Omental fat pad (tissue), 4 donors: ENCODE data around the gene ZNF346. TPM values are rescaled to one million over a fixed set of nuclear protein-coding genes. Genes with fewer than 3 reads are reported as not detected.

Source experiments
- ATAC-seq: fragments of 150-250 bp; one replicate; pipeline ENCODE4 v1.9.1; 2016; ENCODE audit warnings: mild to moderate bottlenecking, moderate library complexity; ENCODE audit not compliant: low FRiP score
- DNase-seq: peaks from one replicate; pipeline ENCODE4 v3.0.0-alpha.2; 2019; ENCODE audit warnings: low spot score
- total RNA-seq, 4 donors: library from RNA; depleted of rRNA; stranded (reverse); fragments of >200 nt; gene quantifications; one replicate each; pipeline ENCODE4 v1.1.0, GENCODE V29; 2016
- TF ChIP-seq, protein P1 (sequence below), 3 donors: fragments of 450-650 bp; IDR thresholded peaks; one replicate each; pipeline ENCODE4 v1.5.1; 2016 to 2017; ENCODE audit warnings: antibody characterized with exemption in 3 of 3, mild to moderate bottlenecking in 3 of 3, moderate library complexity in 2 of 3

Gene ZNF346
- total RNA-seq, 4 donors from 2014 or later: 8.3 to 17.7 (median 13.3) TPM

DNA sequence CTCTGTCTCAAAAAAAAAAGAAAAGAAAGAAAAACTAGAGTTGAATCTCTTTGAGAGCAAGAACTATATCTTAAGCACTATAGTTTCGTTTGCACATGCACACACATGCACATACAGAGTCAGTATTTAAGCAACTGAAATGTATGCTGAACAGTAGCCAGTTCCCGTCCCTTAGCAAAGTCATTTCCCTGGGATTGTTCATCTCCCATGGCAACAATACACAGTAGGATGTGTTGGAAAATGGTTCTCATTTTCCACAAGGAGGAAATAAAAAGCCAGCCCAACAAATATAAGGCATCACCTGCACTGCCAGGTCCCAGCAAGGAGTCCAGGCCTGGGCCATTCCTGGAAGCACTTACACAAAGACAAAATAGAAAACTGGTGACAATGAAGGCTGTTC, 4.2 kb upstream of the ZNF346 start:
- TF ChIP-seq, protein P1, sequence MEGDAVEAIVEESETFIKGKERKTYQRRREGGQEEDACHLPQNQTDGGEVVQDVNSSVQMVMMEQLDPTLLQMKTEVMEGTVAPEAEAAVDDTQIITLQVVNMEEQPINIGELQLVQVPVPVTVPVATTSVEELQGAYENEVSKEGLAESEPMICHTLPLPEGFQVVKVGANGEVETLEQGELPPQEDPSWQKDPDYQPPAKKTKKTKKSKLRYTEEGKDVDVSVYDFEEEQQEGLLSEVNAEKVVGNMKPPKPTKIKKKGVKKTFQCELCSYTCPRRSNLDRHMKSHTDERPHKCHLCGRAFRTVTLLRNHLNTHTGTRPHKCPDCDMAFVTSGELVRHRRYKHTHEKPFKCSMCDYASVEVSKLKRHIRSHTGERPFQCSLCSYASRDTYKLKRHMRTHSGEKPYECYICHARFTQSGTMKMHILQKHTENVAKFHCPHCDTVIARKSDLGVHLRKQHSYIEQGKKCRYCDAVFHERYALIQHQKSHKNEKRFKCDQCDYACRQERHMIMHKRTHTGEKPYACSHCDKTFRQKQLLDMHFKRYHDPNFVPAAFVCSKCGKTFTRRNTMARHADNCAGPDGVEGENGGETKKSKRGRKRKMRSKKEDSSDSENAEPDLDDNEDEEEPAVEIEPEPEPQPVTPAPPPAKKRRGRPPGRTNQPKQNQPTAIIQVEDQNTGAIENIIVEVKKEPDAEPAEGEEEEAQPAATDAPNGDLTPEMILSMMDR (IDR thresholded peaks at IDR 0.05): no peak
- ATAC-seq (no peak), DNase-seq (no peak)

DNA sequence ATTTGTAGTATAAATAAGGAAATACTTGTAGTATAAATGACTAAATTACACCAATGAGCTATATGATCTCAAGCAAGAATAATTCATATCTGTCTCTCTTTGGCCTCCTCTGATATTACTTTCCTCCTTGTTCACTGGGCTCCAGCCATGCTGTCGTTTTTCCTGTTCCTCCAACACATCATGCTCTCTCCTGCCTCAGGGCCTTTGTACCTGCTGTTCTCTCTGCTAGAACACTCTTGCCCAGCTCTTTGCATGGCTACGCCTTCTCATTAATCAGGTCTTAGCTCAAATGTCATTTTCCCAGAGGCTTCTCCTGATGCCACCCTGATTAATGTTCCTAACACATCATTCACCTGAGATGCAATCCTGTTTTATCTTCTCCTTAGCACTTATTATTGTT, 2.5 kb upstream of the ZNF346 start:
- ATAC-seq (no peak), DNase-seq (no peak)
- TF ChIP-seq, protein P1 (IDR thresholded peaks at IDR 0.05): no peak

DNA sequence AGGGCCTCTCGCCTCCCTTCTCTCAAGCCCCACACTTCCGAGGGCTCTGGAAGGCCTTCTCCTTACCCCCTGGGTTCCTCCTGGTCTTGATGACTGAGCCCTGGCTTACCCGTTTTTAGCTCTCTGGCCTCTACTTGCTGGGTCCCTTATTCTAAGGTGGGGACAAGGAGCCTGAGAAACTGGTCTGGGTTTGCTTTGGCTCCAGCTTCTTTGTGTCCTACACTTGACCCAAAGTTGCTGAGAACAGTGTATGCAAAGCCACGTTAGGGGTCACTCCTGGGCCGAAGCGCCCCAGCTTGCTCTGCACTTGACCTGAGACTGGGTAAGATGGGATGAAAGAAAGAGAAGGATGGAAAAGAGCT, 788 bp downstream of the ZNF346 start:
- DNase-seq (no peak), ATAC-seq (peak; percentile 48)
- TF ChIP-seq, protein P1 (IDR thresholded peaks at IDR 0.05): no peak

DNA sequence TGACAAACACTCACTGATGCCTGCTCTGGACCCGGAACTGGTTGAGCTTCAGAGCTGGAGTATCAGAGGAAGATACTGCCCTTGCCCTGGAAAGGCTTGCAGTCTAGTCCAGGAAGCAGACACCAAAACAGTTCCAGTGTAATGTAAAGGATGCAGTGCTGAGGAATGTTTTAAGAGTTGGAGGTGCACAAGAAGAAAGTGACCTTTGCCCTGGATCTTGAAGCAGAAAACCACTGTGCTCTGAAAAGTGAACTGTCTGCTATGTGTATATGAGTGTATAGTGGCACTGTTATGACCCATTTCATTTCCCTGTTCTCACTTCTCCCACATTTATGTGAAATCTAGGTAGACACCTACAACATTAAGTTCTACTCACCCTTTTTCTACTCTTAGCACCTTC, 2.1 kb downstream of the ZNF346 start:
- ATAC-seq (no peak), DNase-seq (no peak)
- TF ChIP-seq, protein P1 (IDR thresholded peaks at IDR 0.05): no peak

DNA sequence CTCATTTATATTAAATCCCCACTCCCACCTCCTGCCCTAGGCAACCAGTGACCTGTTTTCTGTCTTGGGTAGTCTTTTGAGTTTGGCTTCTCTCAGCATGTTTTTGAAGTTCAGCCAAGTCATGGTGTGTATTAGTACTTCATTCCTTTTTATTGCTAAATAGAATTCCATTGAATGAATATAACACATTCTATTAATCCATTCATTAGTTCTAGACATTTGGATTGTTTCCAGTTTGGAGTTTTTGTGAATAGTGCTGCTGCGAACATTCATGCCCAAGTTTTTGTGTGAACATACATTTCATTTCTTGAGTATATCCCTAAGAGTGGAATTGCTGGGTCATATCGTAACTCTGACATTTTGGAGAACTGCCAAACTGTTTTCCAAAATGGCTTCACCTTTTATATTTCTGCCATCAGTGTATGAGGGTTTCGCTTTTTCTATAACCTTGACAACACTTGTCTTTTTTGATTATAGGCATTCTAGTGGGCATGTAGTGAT, 2.7 kb downstream of the ZNF346 start:
- TF ChIP-seq, protein P1 (IDR thresholded peaks at IDR 0.05): no peak
- ATAC-seq (no peak), DNase-seq (no peak)

DNA sequence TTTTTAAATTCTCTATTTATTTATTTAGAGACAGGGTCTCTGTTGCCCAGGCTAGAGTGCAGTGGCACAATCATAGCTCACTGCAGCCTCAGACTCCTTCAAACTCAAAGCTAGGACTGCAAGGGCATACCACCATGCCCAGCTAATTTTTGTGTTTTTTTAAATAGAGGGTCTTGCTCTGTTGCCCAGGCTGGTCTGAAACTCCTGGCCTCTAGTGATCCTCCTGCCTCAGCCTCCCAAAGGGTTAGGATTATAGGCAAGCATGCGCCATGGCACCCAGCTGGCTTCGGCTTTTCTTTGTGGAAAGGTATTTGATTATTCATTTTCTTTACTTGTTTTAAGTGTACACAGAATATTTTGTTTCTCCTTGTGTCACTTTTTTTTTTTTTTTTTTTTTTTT, 5.2 kb downstream of the ZNF346 start:
- DNase-seq (no peak), ATAC-seq (no peak)
- TF ChIP-seq, protein P1 (IDR thresholded peaks at IDR 0.05): no peak

DNA sequence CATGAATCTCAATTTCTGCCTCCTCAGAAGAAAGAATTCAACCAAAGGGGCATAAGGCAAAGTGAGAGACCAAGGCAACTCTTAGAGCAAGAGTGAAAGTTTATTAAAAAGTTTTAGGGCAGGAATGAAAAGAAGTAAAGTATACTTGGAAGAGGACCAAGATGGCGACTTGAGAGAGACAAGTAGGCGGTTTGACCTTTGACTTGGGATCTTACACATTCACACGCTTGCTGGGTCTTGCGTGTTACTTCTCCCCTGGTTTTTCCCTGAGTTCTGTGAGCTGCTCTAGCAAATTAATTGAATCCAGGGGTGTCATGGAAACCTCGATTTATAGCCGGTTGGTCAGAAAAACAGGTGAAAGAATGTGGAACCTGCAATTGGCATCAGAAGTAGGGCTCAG, 7.0 kb downstream of the ZNF346 start:
- DNase-seq (no peak), ATAC-seq (no peak)
- TF ChIP-seq, protein P1 (IDR thresholded peaks at IDR 0.05): no peak
